Inflammatory macrophage (primary cell): ENCODE measurements around the gene EPN2.

Experiments used
- DNase-seq, 2 donors: peaks; one replicate each; pipeline ENCODE4 v3.0.0-alpha.2; 2020 to 2022

The EPN2 gene

GRCh38 chr17:19269106-19269505, 31.9 kb downstream of the EPN2 start:
- peak; percentile 10 to 29 for DNase-seq

- no peak for DNase-seq
Measured at GRCh38 chr17:19269641-19270040, 32.5 kb downstream of the EPN2 start.

DNA sequence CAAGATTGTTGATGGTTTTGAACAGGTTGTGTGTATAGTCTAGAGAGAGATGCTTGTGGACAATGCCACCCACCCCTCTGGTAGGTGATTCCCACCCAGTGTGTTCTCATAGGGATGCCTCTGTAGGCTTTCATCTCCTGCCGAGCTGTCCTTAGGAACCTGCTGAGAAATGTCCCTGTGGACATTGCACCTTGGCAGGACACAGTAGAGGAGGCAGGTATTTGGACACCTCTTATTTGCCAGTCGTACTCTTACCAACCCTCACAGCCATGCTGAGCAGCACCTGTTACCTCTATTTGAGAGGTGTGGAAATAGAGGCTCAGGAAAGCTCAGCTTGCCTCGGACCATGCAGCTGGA, 33.2 kb downstream of the EPN2 start:
- no peak for DNase-seq

- no peak for DNase-seq
Measured at GRCh38 chr17:19270704-19271611, 33.8 kb downstream of the EPN2 start.

DNA sequence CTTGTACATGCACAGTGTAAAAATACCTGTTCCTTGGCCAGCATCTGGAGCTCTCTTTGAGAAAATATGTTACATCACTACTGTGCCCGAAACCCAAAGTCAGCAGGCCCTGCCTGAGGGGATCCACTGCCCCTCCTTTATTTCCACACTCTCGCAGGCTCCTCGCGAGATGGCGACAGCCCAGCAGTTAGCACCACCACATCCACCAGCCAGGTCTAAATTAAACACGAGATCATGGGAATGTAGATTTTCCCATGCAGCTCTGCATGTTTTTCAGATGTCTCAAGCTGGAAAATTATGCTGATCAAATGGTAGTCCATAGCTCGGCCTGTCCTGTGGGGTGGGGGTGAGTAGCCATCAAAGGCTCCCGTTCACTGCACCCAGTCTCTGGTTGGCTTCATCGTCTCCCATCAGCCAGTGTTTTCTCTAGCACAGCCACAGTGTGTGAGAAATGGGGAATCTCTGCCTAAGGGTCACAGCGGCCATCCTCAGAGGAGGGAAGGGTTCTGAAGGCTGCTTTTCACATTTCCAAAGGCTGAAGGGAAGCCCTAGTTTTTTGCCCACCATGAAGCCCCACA, 34.7 kb downstream of the EPN2 start:
- no peak for DNase-seq

DNA sequence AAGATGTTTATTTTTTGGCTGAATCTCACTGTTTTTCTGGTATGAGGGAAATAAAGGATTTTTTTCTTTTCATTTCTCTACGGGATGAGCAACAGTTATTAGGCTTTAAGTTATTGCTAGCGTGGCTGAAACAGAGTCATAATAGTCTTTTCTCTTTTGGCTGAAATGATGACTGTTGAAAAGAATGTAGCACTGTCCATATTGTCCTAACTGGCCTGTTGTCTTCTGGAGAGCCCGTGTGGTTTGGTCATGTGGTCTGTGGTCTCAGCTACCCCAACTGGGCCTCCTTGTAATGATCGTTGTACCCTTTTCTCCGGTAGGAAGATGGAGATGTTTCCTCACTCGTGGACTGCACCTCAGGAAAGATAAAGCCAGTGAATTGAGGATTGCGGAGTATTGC, 36.6 kb downstream of the EPN2 start:
- no peak for DNase-seq

DNA sequence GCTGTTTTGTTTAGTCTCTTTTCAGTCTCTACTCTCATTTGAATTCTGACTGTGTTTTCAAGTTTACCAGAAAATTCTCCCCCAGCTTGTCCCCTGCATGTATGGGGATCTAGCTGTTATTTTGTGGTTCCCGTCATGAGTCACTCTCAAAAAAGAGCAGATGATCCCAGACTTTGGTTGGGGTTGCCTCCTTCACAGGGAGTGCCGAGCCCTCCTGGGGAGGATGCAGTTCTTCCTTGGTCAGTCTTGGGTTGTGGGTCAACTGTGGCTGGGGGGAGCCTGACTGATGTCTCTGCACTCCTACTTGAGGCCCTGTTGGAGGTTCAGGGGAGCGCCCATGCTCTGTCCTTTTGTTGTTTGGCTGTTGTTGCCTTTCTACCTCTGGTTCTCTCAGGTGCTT, 37.7 kb downstream of the EPN2 start:
- DNase-seq = no peak

- no peak for DNase-seq
Measured at GRCh38 chr17:19275457-19276127, 38.4 kb downstream of the EPN2 start.

DNA sequence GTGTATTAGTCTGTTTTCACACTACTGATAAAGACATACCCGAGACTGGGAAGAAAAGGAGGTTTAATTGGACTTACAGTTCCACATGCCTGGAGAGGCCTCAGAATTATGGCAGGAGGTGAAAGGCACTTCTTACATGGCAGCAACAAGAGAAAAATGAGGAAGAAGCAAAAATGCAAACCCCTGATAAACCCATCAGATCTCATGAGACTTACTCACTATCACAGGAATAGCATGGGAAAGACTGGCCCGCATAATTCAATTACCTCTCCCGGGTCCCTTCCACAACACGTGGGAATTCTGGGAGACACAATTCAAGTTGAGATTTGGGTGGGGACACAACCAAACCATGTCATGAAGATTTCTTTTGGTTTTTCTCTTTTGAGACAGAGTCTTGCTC, 41.1 kb downstream of the EPN2 start:
- DNase-seq = peak; percentile 43 to 54

- DNase-seq = no peak
Measured at GRCh38 chr17:19278729-19279128, 41.6 kb downstream of the EPN2 start.

DNA sequence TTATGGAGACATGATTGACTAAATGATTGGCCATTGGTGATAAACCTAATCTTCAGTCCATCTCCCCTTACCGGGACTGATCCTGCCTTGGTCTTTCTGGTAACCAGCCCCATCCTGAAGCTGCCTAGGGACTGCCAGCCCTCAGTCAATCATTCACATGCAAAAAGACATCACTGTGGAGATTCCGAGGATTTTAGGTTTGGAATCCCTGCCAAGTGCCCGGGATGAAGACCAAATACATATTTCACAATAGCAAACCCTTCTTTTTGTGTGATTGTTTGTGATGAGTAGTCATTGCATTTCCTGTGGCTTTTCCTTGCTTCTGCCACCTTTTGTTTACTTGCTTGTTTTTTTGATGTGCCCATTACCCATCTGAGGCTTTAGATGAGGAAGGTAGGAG, 44.0 kb downstream of the EPN2 start:
- DNase-seq = no peak

DNA sequence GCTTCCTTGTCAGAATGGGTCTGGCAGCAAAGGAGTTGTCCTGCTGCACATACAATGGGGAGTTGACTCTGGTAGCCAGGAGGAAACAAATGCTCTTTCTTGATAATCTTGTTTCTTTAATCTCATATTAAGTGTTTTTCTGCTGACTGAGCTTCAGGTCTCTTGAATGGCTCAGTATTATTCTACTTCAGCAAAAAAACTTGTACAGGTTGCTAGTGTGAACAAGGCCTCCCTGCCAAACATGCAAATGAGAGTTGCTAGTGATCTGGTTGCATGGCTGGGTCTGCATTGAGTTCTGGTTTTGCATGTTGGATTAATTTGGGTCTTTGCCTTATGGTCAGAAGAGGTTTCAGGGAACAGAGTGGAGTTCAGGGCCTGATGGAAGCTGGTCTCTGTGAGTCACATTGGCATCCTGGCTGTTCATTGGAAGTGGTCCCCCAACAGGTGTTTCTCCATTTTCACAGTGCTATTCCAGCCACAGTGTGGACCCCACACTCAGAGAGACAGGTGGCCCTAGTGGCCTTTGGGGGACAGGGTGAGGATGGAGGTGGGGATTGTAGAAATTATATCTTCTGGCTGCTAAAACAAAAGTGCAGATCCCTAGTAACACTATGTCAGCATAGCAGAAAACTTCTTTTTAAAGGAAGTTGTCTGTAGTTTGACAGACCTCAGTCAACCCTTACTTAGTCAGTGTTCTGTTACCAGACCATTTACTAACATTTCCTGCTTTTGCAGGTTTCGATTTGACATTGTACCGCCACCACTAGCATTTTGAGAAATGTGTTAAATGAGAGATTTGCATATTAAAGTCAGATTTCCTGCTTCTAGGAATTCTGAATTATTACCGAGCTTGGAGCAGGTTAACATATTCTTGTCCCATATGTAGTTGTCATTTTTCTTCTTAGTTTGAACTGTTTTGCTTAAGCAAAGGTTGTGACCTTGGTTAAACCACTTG, 47.1 kb downstream of the EPN2 start:
- peak; percentile 17 to 25 for DNase-seq

DNA sequence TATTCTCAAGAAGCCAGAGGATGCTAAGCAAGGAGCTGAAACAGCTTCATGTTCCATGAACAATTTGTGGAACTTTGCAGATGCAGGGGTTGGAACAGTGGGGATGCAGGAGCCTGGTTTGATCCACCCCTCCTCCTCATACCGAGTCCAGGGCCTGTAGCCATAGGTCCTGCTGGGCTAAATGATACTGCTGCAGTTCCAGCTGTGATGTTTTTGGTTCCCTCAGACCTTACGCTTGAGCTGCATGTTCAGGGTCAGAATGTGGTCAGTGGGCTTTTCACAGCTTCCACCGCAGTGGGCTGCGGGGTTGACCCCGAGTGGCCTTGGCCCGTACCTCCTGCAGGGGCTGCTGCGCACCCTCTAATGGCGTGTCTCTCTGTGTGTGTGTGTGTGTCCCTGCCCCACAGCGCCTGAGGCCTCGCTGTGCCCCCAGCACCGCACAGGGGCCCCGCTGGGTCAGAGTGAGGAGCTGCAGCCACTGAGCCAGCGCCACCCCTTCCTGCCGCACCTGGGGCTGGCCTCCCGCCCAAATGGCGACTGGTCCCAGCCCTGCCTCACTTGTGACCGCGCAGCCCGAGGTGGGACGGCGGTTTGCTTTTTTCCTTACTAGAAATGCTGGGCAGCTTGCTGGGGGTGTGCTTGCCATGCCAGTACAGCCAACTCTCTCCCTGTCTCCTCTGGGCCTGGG, 48.2 kb downstream of the EPN2 start:
- DNase-seq = no peak

DNA sequence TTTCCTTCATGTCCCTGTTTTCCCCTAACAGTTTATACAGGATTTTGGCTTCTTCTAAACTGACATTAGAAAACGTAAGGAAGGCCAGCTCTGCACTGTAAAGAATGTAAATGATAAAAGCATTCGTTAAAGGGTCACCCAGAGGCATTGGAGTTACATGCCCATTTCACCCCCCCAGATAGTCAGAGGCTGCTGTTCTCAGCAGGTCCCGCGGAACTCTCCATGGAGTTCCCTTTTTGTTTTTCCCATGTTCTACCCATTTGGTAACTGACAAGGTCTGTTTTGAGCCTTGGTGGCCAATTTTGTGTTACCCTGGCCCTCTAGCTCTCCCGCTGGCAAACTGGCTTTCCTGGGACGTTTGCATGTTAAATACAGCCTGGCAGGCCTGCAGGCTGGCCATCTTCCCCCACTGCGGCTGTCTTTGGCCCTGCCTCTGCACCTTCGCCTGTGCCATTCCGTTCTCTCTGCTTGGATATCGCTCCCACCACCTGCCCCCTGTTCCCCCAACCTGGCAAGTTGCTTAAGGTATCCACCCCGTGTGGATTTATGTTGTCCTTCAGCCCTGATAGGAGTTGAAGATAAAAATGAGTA, 49.7 kb downstream of the EPN2 start:
- no peak for DNase-seq

DNA sequence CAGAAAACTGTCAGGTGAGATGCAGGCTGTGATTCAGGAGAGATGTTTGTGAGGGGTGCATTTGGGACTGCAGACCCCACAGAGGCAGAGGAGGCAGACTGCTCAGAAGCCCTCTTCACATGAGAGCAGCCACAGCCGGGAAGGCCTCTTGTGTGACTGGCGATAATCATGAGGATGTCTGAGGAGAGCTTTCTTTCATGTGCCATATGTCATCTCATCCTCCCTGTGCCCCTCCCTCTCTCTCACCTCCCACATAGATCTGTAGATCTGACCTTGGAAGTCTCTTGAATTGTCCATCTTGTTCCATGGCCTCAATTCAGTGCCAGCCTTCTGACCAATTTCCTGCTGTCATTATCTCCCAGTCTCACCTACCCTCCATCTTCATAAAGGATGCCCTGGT, 50.5 kb downstream of the EPN2 start:
- DNase-seq = no peak

GRCh38 chr17:19288453-19288852, 51.3 kb downstream of the EPN2 start:
- DNase-seq = no peak

- DNase-seq = peak; percentile 57 to 75
Measured at GRCh38 chr17:19290066-19290705, 53.0 kb downstream of the EPN2 start.

DNA sequence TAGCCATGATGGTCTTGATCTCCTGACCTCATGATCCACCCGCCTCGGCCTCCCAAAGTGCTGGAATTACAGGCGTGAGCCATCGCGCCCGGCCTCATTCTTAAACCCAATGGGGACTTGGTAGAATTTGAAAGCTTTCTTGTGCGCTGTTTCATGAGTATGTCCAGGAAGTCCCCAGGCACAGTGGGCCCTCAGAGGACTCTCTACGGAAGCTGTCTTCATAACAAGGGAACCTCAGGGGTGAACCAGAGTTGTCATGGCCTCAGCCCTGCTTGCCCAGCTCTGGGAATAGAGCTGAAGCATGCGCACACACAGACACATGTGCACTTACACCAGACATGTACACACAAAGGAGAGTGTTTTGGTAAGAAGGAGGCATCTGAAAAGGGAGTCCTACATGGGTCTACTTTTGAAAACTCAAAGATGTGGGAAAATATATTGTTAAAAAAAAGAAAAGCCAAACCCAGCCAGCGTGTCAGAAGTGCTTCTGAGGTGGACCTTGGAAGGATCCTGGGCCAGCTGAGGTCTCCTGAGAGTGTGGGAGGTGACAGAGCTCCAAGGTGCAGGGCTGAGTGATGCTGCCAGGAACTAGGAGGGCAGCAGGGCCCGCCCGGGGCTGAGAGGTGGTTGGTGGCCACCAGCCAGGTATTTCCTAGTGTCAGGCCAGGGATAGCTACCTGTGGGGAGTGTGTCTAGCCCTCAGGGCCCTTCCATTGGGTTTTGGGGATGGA, 54.6 kb downstream of the EPN2 start:
- DNase-seq = no peak

DNA sequence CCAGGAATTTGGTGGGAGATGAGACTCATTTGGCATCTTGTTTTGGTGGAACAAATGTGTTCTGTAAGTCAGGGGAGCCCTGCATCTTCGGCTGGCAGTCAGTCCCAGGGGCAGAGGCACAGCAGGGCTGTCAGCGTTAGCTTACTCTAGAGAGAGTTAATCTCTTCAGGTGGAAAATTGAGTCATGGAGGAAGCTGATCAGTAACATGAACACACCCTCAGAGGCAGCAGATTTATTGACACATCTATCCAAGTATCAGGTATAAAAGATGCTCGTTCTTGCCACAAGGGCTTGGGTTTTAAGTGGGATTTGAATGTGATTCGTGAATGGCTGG, 55.2 kb downstream of the EPN2 start:
- no peak for DNase-seq

- DNase-seq = no peak
Measured at GRCh38 chr17:19294443-19294842, 57.3 kb downstream of the EPN2 start.
